ENCODE measurements around the gene DAB2.
"Not testable (repeated sequence)": the region's sequence is repeated elsewhere in the genome, so short reads cannot be mapped to it uniquely, and the experiment has no call there.

DAB2 gene

GRCh38 chr5:39413771-39414170, 11.0 kb downstream of the DAB2 start:
- Histone ChIP-seq H3K36me3 (ENCODE audit: control insufficient read depth, insufficient read depth, low read length) (no peaks in the 10 kb centered on the region), H3K9me3 (ENCODE audit: control insufficient read depth, low read length) (no peaks in the 10 kb centered on the region), H3K27me3 (ENCODE audit: control insufficient read depth, insufficient read depth, low read length) (no peaks in the 10 kb centered on the region), H3K4me1 (ENCODE audit: control insufficient read depth, insufficient read depth, low read length) (no peaks in the 10 kb centered on the region), H3K4me3 (ENCODE audit: low read length) (no peak overlapping the region), H3K9ac (ENCODE audit: low read length) (no peak overlapping the region)

GRCh38 chr5:39412721-39413394, 11.9 kb downstream of the DAB2 start:
- H3K36me3 ChIP-seq (ENCODE audit: control insufficient read depth, insufficient read depth, low read length), result no peaks in the 10 kb centered on the region
- no peaks in the 10 kb centered on the region for H3K27me3 ChIP-seq (ENCODE audit: control insufficient read depth, insufficient read depth, low read length)
- no peaks in the 10 kb centered on the region for H3K9me3 ChIP-seq (ENCODE audit: control insufficient read depth, low read length)
- H3K9ac ChIP-seq (ENCODE audit: low read length), result no peak overlapping the region
- H3K4me1 ChIP-seq (ENCODE audit: control insufficient read depth, insufficient read depth, low read length), result no peaks in the 10 kb centered on the region
- H3K4me3 ChIP-seq (ENCODE audit: low read length), result no peak overlapping the region

- H3K36me3 ChIP-seq (ENCODE audit: control insufficient read depth, insufficient read depth, low read length), result no peaks in the 10 kb centered on the region
- no peaks in the 10 kb centered on the region for H3K27me3 ChIP-seq (ENCODE audit: control insufficient read depth, insufficient read depth, low read length)
- no peaks in the 10 kb centered on the region for H3K4me1 ChIP-seq (ENCODE audit: control insufficient read depth, insufficient read depth, low read length)
- no peaks in the 10 kb centered on the region for H3K9me3 ChIP-seq (ENCODE audit: control insufficient read depth, low read length)
- H3K4me3 ChIP-seq (ENCODE audit: low read length), result no peak overlapping the region
- no peak overlapping the region for H3K9ac ChIP-seq (ENCODE audit: low read length)
Observed at GRCh38 chr5:39411985-39412384, 12.8 kb downstream of the DAB2 start.

GRCh38 chr5:39411061-39411460, 13.7 kb downstream of the DAB2 start:
- Histone ChIP-seq H3K4me1 (ENCODE audit: control insufficient read depth, insufficient read depth, low read length) (no peaks in the 10 kb centered on the region), H3K9me3 (ENCODE audit: control insufficient read depth, low read length) (no peaks in the 10 kb centered on the region), H3K36me3 (ENCODE audit: control insufficient read depth, insufficient read depth, low read length) (no peaks in the 10 kb centered on the region), H3K4me3 (ENCODE audit: low read length) (no peak overlapping the region), H3K9ac (ENCODE audit: low read length) (no peak overlapping the region), H3K27me3 (ENCODE audit: control insufficient read depth, insufficient read depth, low read length) (no peaks in the 10 kb centered on the region)

- no peaks in the 10 kb centered on the region for H3K4me1 ChIP-seq (ENCODE audit: control insufficient read depth, insufficient read depth, low read length)
- no peak overlapping the region for H3K9ac ChIP-seq (ENCODE audit: low read length)
- H3K9me3 ChIP-seq (ENCODE audit: control insufficient read depth, low read length), result no peaks in the 10 kb centered on the region
- no peaks in the 10 kb centered on the region for H3K36me3 ChIP-seq (ENCODE audit: control insufficient read depth, insufficient read depth, low read length)
- H3K4me3 ChIP-seq (ENCODE audit: low read length), result no peak overlapping the region
- no peaks in the 10 kb centered on the region for H3K27me3 ChIP-seq (ENCODE audit: control insufficient read depth, insufficient read depth, low read length)
Observed at GRCh38 chr5:39409033-39409432, 15.7 kb downstream of the DAB2 start.

GRCh38 chr5:39405083-39405843, 19.5 kb downstream of the DAB2 start:
- Histone ChIP-seq H3K4me3 (ENCODE audit: low read length) (no peak overlapping the region), H3K9me3 (ENCODE audit: control insufficient read depth, low read length) (no peaks in the 10 kb centered on the region), H3K9ac (ENCODE audit: low read length) (no peak overlapping the region), H3K36me3 (ENCODE audit: control insufficient read depth, insufficient read depth, low read length) (no peaks in the 10 kb centered on the region), H3K4me1 (ENCODE audit: control insufficient read depth, insufficient read depth, low read length) (no peaks in the 10 kb centered on the region), H3K27me3 (ENCODE audit: control insufficient read depth, insufficient read depth, low read length) (no peaks in the 10 kb centered on the region)

GRCh38 chr5:39403761-39404160, 21.0 kb downstream of the DAB2 start:
- not testable (repeated sequence) for H3K4me3 ChIP-seq (ENCODE audit: low read length); H3K9me3 ChIP-seq (ENCODE audit: control insufficient read depth, low read length); H3K4me1 ChIP-seq (ENCODE audit: control insufficient read depth, insufficient read depth, low read length); H3K9ac ChIP-seq (ENCODE audit: low read length); H3K27me3 ChIP-seq (ENCODE audit: control insufficient read depth, insufficient read depth, low read length); H3K36me3 ChIP-seq (ENCODE audit: control insufficient read depth, insufficient read depth, low read length)

GRCh38 chr5:39402140-39402539, 22.6 kb downstream of the DAB2 start:
- not testable (repeated sequence) for H3K4me1 ChIP-seq (ENCODE audit: control insufficient read depth, insufficient read depth, low read length); H3K9ac ChIP-seq (ENCODE audit: low read length); H3K9me3 ChIP-seq (ENCODE audit: control insufficient read depth, low read length); H3K27me3 ChIP-seq (ENCODE audit: control insufficient read depth, insufficient read depth, low read length); H3K4me3 ChIP-seq (ENCODE audit: low read length); H3K36me3 ChIP-seq (ENCODE audit: control insufficient read depth, insufficient read depth, low read length)

GRCh38 chr5:39400713-39401578, 23.8 kb downstream of the DAB2 start:
- no peak overlapping the region for H3K4me3 ChIP-seq (ENCODE audit: low read length)
- H3K36me3 ChIP-seq (ENCODE audit: control insufficient read depth, insufficient read depth, low read length), result no peaks in the 10 kb centered on the region
- H3K4me1 ChIP-seq (ENCODE audit: control insufficient read depth, insufficient read depth, low read length), result no peaks in the 10 kb centered on the region
- H3K9ac ChIP-seq (ENCODE audit: low read length), result no peak overlapping the region
- no peaks in the 10 kb centered on the region for H3K9me3 ChIP-seq (ENCODE audit: control insufficient read depth, low read length)
- H3K27me3 ChIP-seq (ENCODE audit: control insufficient read depth, insufficient read depth, low read length), result no peaks in the 10 kb centered on the region

GRCh38 chr5:39399135-39400036, 25.4 kb downstream of the DAB2 start:
- Histone ChIP-seq H3K4me3 (ENCODE audit: low read length) (no peak overlapping the region), H3K9me3 (ENCODE audit: control insufficient read depth, low read length) (no peaks in the 10 kb centered on the region), H3K4me1 (ENCODE audit: control insufficient read depth, insufficient read depth, low read length) (no peaks in the 10 kb centered on the region), H3K27me3 (ENCODE audit: control insufficient read depth, insufficient read depth, low read length) (no peaks in the 10 kb centered on the region), H3K36me3 (ENCODE audit: control insufficient read depth, insufficient read depth, low read length) (no peaks in the 10 kb centered on the region), H3K9ac (ENCODE audit: low read length) (no peak overlapping the region)

GRCh38 chr5:39396843-39397242, 27.9 kb downstream of the DAB2 start:
- Histone ChIP-seq H3K36me3 (ENCODE audit: control insufficient read depth, insufficient read depth, low read length) (no peaks in the 10 kb centered on the region), H3K4me1 (ENCODE audit: control insufficient read depth, insufficient read depth, low read length) (no peaks in the 10 kb centered on the region), H3K9ac (ENCODE audit: low read length) (no peak overlapping the region), H3K9me3 (ENCODE audit: control insufficient read depth, low read length) (no peaks in the 10 kb centered on the region), H3K27me3 (ENCODE audit: control insufficient read depth, insufficient read depth, low read length) (no peaks in the 10 kb centered on the region), H3K4me3 (ENCODE audit: low read length) (no peak overlapping the region)
